Right lobe of liver (tissue), 4 donors: ENCODE data around the gene PRSS27.

Experiments used
- POLR2A ChIP-seq: fragments of 450-650 bp; IDR thresholded peaks from one replicate; pipeline ENCODE4 v1.6.1; 2017; ENCODE audit warnings: antibody characterized with exemption, mild to moderate bottlenecking
- TF ChIP-seq, protein P1 (sequence below), 4 donors: fragments of 200-600 bp in 3 of 4; fragments of 450-650 bp in 1 of 4; IDR thresholded peaks; one replicate each; pipeline versions ENCODE4 v1.5.1 to v1.8.0; 2016 to 2022; ENCODE audit warnings: antibody characterized with exemption in 4 of 4, mild to moderate bottlenecking in 2 of 4
- donor health status: DM: no; HTN: no; CAD: no.
- donor health status: DM: no; HTN: no; CAD: no.
- donor health status: DM: no; HTN: yes; CAD: no.

DNA sequence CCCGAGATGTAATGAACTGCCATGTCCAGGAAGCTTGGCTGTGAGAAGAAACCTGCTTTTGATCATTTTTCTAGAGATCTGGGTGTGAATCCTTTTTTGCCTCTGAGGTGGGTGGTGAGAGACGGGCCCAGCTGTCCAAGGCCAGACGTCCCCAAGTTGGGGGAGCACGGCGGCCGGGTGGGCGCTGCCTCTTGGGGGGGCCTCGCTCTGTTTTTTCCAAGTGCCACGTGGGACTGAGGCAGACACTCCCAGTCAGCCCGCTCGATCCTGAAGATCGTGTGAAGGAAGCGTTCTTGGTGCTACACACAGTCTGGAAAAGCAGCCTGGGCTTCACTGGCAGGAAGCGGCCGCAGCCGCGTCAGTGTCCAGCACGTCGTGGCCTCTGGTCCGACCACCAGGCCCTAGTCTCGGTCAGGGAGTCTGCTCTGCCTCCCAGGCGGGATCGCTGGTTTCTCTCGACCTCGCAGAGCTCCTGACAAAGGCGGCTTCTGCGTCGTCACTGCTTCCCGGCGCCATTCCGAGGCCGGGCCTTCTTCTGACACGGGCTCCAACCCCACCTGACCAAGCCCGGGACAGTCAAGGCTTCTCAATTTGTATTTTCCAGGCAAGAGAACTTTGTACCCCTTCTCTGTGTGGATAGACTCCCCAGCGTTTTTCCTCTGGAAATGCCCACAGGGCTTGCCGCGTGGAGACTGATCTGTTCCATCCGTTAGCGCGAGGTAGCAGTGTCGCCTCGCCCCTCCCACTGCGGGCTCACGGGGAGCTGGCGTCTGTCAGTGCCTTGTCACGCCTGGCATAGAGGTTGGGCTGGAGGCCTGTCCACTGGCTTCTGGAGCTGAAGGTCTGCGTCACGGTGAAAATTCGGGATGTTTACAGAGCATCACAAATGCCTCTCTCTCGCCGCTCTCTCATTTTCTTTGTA, 12.4 kb downstream of the PRSS27 start:
- TF ChIP-seq, protein P1, sequence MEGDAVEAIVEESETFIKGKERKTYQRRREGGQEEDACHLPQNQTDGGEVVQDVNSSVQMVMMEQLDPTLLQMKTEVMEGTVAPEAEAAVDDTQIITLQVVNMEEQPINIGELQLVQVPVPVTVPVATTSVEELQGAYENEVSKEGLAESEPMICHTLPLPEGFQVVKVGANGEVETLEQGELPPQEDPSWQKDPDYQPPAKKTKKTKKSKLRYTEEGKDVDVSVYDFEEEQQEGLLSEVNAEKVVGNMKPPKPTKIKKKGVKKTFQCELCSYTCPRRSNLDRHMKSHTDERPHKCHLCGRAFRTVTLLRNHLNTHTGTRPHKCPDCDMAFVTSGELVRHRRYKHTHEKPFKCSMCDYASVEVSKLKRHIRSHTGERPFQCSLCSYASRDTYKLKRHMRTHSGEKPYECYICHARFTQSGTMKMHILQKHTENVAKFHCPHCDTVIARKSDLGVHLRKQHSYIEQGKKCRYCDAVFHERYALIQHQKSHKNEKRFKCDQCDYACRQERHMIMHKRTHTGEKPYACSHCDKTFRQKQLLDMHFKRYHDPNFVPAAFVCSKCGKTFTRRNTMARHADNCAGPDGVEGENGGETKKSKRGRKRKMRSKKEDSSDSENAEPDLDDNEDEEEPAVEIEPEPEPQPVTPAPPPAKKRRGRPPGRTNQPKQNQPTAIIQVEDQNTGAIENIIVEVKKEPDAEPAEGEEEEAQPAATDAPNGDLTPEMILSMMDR (IDR thresholded peaks at IDR 0.05), result no peak
- no peak for TF ChIP-seq POLR2A
